ENCODE measurements around the gene TMED1. TPM values are rescaled to one million over a fixed set of nuclear protein-coding genes. Genes with fewer than 3 reads are reported as not detected.
"Not testable (repeated sequence)": the region's sequence is repeated elsewhere in the genome, so short reads cannot be mapped to it uniquely, and the experiment has no call there.

Gene TMED1
- total RNA-seq: 10 to 100 TPM; 14.4 to 17.9 TPM
- polyA plus RNA-seq: 10 to 100 TPM; 29.2 to 34.4 TPM
- long read RNA-seq, donor 1, transcript TMED1-201 (4 exons, 1,340 nt): major isoform, 69 of 76 reads
- long read RNA-seq, donor 1, partial matches to known transcripts: 4 of 76 reads
- long read RNA-seq, donor 1, other reads (novel, unspliced or antisense): 2 of 76 reads
- long read RNA-seq, donor 2, transcript TMED1-201 (4 exons, 1,340 nt): major isoform, 17 of 22 reads
- long read RNA-seq, donor 2, partial matches to known transcripts: 3 of 22 reads
- long read RNA-seq, donor 2, other reads (novel, unspliced or antisense): 2 of 22 reads

- peak; percentile 95 for ATAC-seq (ENCODE audit: low FRiP score)
- intact Hi-C loops (cut with DNase I): loop anchor here in 1 of 2 donors (2.0 kb wide), 1 partner anchor 35 kb away; the partner anchor contains the start of gene CARM1
- DNase-seq: peak; percentile 100
- H3K9me3 ChIP-seq (ENCODE audit: control insufficient read depth, low read length): no peaks in the 10 kb centered on the region
- H3K27ac ChIP-seq (ENCODE audit: low read depth in 1 of 2, low read length in 2 of 2): peak within 1 kb of the TSS; percentile 45 to 66
- no peaks in the 10 kb centered on the region for H3K36me3 ChIP-seq (ENCODE audit: control insufficient read depth in 1 of 2, insufficient read depth in 2 of 2, low read length in 1 of 2)
- 1% methylated on average over 50 of the region's 50 CpGs for WGBS, 2 donors
- H3K4me1 ChIP-seq (ENCODE audit: control insufficient read depth in 1 of 2, insufficient read depth in 2 of 2, low read length in 2 of 2): no peaks in the 10 kb centered on the region
- H3K4me3 ChIP-seq (ENCODE audit: low read length in 2 of 2): peak within 1 kb of the TSS; percentile 35 to 43
- no peaks in the 10 kb centered on the region for H3K27me3 ChIP-seq (ENCODE audit: control insufficient read depth in 1 of 2, insufficient read depth in 2 of 2, low read length in 1 of 2)
Measured at GRCh38 chr19:10835754-10836478, at the start of gene TMED1. Gene TMED1, minus strand, starts transcription at chr19:10836212. Its CDS starts 21 bp downstream, at chr19:10836191.

GRCh38 chr19:10885201-10886169, 49.5 kb upstream of the TMED1 start:
- no peaks in the 10 kb centered on the region for H3K27me3 ChIP-seq (ENCODE audit: control insufficient read depth in 1 of 2, insufficient read depth in 2 of 2, low read length in 1 of 2)
- ATAC-seq (ENCODE audit: low FRiP score) (no peak), DNase-seq (no peak)
- H3K36me3 ChIP-seq (ENCODE audit: control insufficient read depth in 1 of 2, insufficient read depth in 2 of 2, low read length in 1 of 2): no peaks in the 10 kb centered on the region
- no peaks in the 10 kb centered on the region for H3K9me3 ChIP-seq (ENCODE audit: control insufficient read depth, low read length)
- intact Hi-C loops (cut with DNase I): no loop called here
- no peaks in the 10 kb centered on the region for H3K4me1 ChIP-seq (ENCODE audit: control insufficient read depth in 1 of 2, insufficient read depth in 2 of 2, low read length in 2 of 2)
- H3K27ac ChIP-seq (ENCODE audit: low read depth in 1 of 2, low read length in 2 of 2): no peak overlapping the region
- no peak overlapping the region for H3K4me3 ChIP-seq (ENCODE audit: low read length in 2 of 2)
- 48 to 62% methylated on average over 20 of the region's 20 CpGs for WGBS, 2 donors

GRCh38 chr19:10884274-10884673, 48.3 kb upstream of the TMED1 start:
- intact Hi-C loops (cut with DNase I): no loop called here
- no peak for DNase-seq
- WGBS, 2 donors: 68 to 78% methylated on average over 2 of the region's 2 CpGs

GRCh38 chr19:10882108-10882457, 46.1 kb upstream of the TMED1 start:
- intact Hi-C loops (cut with DNase I): no loop called here
- Histone ChIP-seq H3K4me1 (ENCODE audit: control insufficient read depth in 1 of 2, insufficient read depth in 2 of 2, low read length in 2 of 2) (no peaks in the 10 kb centered on the region), H3K4me3 (ENCODE audit: low read length in 2 of 2) (no peak overlapping the region), H3K9me3 (ENCODE audit: control insufficient read depth, low read length) (no peaks in the 10 kb centered on the region), H3K27ac (ENCODE audit: low read depth in 1 of 2, low read length in 2 of 2) (no peak overlapping the region), H3K36me3 (ENCODE audit: control insufficient read depth in 1 of 2, insufficient read depth in 2 of 2, low read length in 1 of 2) (no peaks in the 10 kb centered on the region), H3K27me3 (ENCODE audit: control insufficient read depth in 1 of 2, insufficient read depth in 2 of 2, low read length in 1 of 2) (no peaks in the 10 kb centered on the region)
- ATAC-seq (ENCODE audit: low FRiP score): no peak
- 23 to 30% methylated on average over 9 of the region's 9 CpGs for WGBS, 2 donors
- DNase-seq: no peak

More at GRCh38 chr19:10884274-10884673, 48.3 kb upstream of the TMED1 start:
- Histone ChIP-seq H3K9me3 (ENCODE audit: control insufficient read depth, low read length) (no peaks in the 10 kb centered on the region), H3K27ac (ENCODE audit: low read depth in 1 of 2, low read length in 2 of 2) (no peak overlapping the region), H3K4me3 (ENCODE audit: low read length in 2 of 2) (no peak overlapping the region), H3K4me1 (ENCODE audit: control insufficient read depth in 1 of 2, insufficient read depth in 2 of 2, low read length in 2 of 2) (no peaks in the 10 kb centered on the region), H3K36me3 (ENCODE audit: control insufficient read depth in 1 of 2, insufficient read depth in 2 of 2, low read length in 1 of 2) (no peaks in the 10 kb centered on the region), H3K27me3 (ENCODE audit: control insufficient read depth in 1 of 2, insufficient read depth in 2 of 2, low read length in 1 of 2) (no peaks in the 10 kb centered on the region)
- ATAC-seq (ENCODE audit: low FRiP score): no peak

- H3K27me3 ChIP-seq (ENCODE audit: control insufficient read depth in 1 of 2, insufficient read depth in 2 of 2, low read length in 1 of 2): no peaks in the 10 kb centered on the region
- 53 to 64% methylated on average over 14 of the region's 14 CpGs for WGBS, 2 donors
- no peaks in the 10 kb centered on the region for H3K9me3 ChIP-seq (ENCODE audit: control insufficient read depth, low read length)
- H3K4me3 ChIP-seq (ENCODE audit: low read length in 2 of 2): no peak overlapping the region
- DNase-seq: no peak
- intact Hi-C loops (cut with DNase I): no loop called here
- no peak overlapping the region for H3K27ac ChIP-seq (ENCODE audit: low read depth in 1 of 2, low read length in 2 of 2)
- ATAC-seq (ENCODE audit: low FRiP score): no peak
- no peaks in the 10 kb centered on the region for H3K4me1 ChIP-seq (ENCODE audit: control insufficient read depth in 1 of 2, insufficient read depth in 2 of 2, low read length in 2 of 2)
- H3K36me3 ChIP-seq (ENCODE audit: control insufficient read depth in 1 of 2, insufficient read depth in 2 of 2, low read length in 1 of 2): no peaks in the 10 kb centered on the region
Measured at GRCh38 chr19:10881403-10882107, 45.5 kb upstream of the TMED1 start.

- H3K36me3 ChIP-seq (ENCODE audit: control insufficient read depth in 1 of 2, insufficient read depth in 2 of 2, low read length in 1 of 2): no peaks in the 10 kb centered on the region
- H3K27me3 ChIP-seq (ENCODE audit: control insufficient read depth in 1 of 2, insufficient read depth in 2 of 2, low read length in 1 of 2): no peaks in the 10 kb centered on the region
- H3K9me3 ChIP-seq (ENCODE audit: control insufficient read depth, low read length): no peaks in the 10 kb centered on the region
- ATAC-seq (ENCODE audit: low FRiP score) (no peak), DNase-seq (no peak)
- intact Hi-C loops (cut with DNase I): loop anchor here in 1 of 2 donors (10.0 kb wide), 1 partner anchor 47 kb away; the partner anchor contains the start of genes TIMM29 and YIPF2
- H3K4me1 ChIP-seq (ENCODE audit: control insufficient read depth in 1 of 2, insufficient read depth in 2 of 2, low read length in 2 of 2): no peaks in the 10 kb centered on the region
- no peak overlapping the region for H3K27ac ChIP-seq (ENCODE audit: low read depth in 1 of 2, low read length in 2 of 2)
- no peak overlapping the region for H3K4me3 ChIP-seq (ENCODE audit: low read length in 2 of 2)
- WGBS, 2 donors: 60 to 71% methylated on average over 3 of the region's 3 CpGs
Measured at GRCh38 chr19:10878253-10878652, 42.2 kb upstream of the TMED1 start.

- intact Hi-C loops (cut with DNase I): loop anchor here in 1 of 2 donors (10.0 kb wide), 1 partner anchor 47 kb away; the partner anchor contains the start of genes TIMM29 and YIPF2
- not testable (repeated sequence) for DNase-seq; H3K4me1 ChIP-seq (ENCODE audit: control insufficient read depth in 1 of 2, insufficient read depth in 2 of 2, low read length in 2 of 2); ATAC-seq (ENCODE audit: low FRiP score); H3K27ac ChIP-seq (ENCODE audit: low read depth in 1 of 2, low read length in 2 of 2); H3K9me3 ChIP-seq (ENCODE audit: control insufficient read depth, low read length); H3K4me3 ChIP-seq (ENCODE audit: low read length in 2 of 2); H3K27me3 ChIP-seq (ENCODE audit: control insufficient read depth in 1 of 2, insufficient read depth in 2 of 2, low read length in 1 of 2); H3K36me3 ChIP-seq (ENCODE audit: control insufficient read depth in 1 of 2, insufficient read depth in 2 of 2, low read length in 1 of 2)
- WGBS, 2 donors: 96 to 98% methylated on average over 9 of the region's 9 CpGs
Measured at GRCh38 chr19:10877608-10878007, 41.6 kb upstream of the TMED1 start.
